GM18868 (cell line): ENCODE measurements around the gene GLIS1.

Source experiments
- ATAC-seq: cut with Tn5 transposase; IDR thresholded peaks from one replicate; pipeline ENCODE4 v1.9.1; 2021; ENCODE audit warnings: mild to moderate bottlenecking, moderate library complexity; ENCODE audit not compliant: unreplicated experiment

GLIS1 gene

DNA sequence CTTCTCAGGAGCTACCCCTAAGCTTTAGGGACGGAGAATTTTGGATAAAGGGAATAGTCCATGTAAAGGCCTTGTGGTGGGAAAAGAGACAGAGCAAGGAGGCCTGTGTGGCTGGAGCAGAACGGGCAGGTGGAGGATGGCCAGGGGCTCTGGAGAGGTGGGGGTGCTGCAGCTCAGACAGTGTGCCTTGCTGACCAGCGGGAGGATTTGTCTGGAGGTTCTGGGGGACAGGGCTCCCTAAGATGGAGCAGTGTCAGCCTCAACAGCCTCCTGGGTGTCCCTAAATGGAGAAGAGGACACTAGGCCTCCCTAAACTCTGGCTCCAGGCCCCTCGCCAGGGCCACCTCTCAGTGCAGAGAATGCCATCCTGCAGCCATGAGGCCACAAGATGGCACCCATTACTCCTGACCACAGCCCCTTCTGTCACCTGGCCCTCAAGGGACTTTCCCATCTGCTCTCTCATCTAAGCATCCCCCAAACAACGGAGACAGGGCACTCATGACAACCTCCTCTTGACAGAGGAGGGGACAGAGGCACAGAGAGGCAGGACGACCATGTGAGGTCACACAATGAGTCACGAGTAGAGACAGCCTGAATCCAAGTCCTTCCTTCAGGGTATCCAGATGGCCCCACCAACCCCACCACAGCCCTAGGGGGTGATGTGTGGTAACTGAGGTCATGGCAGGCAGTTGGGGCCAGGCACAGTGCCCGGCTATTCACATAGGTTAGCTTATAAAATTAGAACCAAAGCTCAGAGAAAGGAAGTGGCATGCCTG is 185.0 kb downstream of the GLIS1 start:
- ATAC-seq: no peak

DNA sequence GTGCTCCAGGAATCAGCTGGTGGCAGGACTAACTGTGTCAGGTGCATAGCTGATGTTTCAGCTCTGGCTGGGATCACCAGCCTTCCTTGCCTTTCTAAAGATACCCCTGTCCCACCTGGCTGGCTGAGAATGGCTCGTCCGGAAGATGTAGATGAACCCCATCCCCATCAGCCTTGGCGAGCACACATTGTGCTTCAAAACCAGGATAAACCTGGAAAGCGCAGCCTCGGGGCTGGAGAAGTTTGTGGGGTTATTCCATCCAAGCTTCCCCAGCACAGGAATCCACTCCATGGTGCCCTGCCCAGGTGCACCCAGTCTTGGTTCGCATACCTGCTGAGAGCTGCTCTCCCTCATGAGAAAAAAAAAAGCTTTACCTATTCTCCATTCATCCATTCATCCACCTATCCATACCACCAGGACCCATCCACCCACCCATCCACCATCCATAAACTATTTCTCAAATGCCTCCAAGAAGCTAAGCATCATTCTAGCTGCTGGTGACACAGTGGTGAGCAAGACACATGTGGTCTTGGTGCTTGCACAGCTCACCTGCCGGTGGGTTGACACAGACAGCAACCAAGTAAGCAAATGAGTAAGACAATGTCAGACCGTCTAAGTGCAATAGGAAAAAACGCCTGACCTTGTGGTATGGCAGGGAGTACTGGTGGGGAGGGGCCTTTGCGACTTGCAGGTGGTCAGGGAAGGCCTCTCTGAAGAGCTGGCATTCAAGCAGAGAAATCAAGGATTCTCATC is 185.8 kb downstream of the GLIS1 start:
- no peak for ATAC-seq

DNA sequence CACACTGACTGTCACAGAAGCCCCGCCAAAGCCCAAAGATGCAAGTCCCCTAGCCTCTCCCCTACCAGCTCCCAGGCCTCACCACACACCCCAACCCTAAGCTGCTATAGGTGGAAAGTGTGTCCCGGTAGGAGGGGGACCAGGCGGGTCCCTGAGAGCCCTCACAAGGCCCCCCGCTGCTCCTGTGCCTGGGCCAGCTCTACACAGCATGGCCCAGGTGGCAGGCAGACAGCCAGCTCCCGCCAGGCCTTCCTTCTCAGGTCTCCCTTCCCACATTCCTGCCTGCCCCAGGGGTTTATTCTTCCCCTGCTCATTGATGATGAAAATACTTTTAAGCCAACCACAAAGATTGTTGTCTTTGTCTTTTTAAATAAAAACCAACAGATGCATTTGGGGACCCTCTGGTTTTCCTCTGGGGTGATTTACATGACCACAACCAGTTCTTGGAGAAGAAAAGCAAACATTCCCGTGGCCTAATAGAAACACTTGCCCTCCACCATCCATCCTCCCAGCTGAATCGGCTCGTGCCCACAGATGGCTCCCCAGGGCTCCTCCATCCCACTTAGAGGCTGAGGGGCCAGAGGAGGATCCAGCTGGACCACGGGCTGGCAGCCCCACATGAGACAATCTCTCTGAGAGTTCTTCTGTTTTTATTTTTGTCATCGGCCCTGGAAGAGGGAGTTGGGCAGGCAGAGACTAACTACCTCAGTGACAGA is 186.7 kb downstream of the GLIS1 start:
- no peak for ATAC-seq

DNA sequence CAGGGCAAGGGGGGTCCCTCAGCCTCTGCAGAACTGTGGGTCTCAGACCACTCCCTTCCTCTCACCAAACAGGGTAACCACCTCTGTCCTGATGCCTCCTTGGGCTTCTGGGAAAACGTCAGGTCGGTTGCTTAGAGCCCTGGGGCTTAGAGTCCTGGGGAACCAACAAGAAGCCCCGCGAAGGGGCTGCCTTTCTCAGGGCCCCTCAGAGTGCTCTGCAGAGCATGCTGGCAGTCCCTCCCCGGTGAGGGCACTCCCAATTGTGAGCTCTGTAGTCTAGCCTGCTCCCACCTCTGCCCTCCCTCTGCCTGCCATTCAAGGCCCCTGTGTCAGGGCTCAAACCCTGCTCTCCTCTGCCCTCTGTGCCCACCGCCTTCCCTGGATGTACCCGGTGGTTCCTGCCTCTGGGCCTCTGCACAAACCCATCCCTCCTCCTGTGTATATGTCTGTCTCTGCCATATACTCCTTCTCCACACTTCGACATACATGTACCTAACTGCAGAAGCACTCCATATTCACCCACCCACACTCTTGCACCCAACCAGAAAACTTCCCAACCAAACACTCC is 187.5 kb downstream of the GLIS1 start:
- no peak for ATAC-seq

DNA sequence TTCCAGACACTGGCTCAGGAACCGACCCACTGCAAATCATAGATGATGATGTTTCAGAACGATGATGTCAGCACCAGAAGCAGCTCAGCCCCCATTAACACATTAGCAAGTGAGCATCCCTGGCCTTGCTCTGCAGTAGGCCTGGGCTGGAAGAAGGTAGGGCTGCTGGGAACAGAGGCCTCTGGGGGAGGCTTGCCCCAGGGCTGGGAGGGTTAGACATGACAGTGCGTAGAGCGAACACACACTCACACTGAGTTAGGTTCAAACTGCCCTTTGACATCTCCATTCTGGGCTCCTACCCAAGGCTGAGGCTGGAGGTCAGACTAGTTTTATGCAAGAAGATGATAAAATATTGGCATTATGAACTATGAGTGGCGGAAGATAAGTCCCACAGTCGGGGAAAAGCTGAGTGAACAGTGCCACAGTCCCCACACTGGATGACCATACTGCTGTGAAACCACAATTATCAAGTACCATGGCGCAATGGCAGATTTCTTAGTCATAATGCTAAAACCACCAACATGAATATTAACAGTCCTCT is 188.7 kb downstream of the GLIS1 start:
- ATAC-seq: no peak

DNA sequence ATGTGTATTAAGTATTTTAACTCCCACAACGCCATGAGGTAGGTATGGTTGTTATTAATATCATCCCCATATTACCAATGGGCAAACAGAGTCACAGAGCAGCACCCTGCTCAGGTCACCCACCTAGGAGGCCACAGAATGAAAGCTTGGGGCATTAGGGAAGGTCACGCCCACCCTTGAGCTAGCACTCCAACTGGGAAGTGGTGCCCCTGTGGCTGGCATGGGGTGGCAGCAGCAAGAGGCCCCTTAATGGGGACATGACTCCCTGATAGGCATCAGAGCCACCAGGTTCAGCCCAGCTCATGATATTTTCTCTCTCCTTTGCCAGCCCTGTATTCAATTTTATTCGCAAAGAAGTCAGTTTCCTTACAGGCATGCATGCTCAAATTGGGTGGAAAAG is 189.2 kb downstream of the GLIS1 start:
- ATAC-seq: no peak

DNA sequence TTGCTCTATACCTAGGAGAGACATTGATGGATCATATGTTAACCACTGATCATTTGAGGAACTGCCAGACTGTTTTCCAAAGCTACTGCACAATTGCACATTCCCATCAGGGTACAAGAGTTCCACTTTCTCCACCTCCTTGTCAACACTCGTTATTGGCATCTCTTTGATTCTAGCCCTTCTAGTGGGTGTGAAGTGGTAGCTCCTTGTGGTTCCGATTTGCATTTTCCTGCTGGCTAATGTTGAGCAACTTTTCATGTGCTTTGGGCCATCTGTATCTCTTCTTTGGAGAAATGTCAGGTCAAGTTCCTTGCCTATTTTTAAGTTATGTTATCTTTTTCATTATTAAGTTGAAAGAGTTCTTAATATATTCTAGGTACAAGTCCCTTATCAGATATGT is 189.7 kb downstream of the GLIS1 start:
- no peak for ATAC-seq

DNA sequence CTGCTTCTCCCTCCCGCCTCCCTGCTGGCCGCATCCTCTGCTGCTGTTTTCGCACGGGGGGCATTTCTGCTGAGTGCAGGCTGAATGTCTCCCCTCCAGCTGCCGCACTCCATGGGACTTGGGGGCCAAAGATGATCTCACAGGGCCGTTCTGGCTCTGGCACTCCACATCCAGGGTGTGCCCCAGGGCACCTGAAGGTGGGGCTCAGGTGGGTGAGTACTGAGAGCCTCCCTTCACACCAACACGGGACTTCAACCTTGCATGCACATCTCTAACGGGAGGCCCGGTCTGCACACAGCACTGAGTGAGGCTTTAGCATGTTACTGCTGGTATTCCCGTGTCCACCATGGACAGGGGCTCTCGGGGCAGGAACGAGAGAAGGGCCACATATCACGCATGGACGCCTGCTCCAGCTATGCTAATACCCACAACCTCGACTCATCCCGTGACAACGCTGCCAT is 190.9 kb downstream of the GLIS1 start:
- no peak for ATAC-seq

DNA sequence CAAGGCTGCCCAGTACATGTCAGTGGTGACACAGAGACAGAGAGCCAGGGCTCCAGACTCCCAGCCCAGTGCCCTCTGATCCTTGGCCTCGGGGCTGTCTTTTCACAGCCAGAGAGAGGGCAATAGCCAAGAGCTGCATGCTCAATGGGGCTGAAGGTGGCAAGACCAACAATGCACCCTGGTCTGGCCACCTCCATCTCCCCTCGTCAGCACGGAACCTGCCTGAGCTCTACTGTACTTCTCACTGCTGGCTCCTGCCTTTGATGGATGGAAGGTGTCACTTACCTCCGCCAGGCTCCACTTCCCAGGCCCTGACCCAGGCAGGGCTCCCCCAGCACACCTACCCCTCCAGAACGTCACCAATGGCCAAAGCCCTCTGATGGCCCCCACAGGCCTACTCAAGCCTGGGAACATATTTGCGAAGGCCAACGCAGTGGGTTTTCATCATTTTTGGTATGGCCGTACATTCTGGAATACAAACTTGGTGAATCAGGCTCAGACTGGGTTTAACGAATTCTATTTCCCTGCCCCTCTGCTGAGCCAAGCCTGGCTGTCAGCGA is 191.7 kb downstream of the GLIS1 start:
- no peak for ATAC-seq

DNA sequence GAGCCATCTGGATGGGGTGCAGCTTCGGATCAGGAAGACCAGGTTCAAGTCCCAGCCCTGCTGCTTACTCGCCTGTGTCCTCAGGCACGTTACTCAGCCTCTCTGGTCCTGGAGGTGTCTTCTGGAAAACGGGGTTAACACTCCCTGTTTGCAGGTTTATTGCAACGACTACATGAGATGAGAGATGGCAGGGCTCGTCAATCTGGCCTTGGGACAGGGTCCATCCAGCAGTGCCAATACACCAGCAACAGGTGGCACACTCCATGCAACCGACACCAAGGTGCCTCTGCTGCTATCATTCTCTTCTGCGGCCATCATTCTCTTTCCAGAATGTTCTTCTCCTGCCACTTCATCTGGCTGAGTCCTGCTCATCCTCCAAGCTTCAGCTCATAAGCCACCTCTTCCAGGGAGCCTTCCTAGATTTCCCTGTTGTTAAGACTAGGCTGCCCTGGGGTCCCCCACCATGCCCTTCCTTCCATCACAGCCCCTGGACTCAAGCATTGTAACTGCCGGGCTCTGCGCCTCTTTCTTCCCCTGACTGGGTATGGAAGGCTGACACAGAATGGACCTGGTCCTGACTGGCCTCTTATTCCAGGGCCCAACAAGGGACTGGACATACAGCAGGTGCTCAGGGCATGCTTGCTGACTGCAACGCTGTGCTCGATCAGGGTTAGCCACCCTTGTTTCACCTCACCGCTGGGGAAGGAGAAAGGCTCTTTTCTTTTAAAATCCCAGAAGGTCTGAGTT is 192.4 kb downstream of the GLIS1 start:
- ATAC-seq: no peak

DNA sequence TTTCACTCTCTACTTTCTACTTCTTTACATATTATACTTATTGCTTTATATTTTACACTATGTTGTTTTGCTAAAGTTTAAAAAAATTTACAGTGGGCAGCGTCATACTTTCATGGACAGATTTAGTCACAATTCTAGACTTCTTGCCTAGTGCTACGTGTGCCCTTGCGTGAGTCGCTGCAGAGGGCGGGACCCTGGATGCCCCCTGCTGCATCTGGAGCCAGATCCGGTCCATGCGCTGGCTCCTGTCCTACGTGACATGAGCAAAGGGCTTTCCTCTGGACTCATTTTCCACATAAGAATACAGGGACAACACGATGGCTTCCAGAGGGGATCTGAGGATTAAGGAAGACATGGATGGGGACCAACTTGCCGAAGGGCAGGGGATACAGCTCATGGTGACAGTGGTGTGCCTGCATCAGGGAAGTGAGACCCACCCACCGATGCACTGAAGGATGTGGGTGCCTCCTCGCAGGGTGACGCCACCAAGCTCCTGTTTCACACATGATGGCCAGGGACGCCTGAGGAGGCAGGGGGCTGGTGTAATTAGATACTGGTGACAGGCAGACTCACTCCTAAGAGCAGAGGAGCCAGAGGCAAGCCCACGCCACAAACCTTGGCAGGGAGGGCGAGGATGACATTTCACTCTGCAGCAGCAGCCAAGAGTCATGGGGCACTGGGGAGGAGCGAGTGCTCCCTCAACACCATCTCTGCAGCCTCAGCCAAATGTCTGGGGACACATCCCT is 193.1 kb downstream of the GLIS1 start:
- ATAC-seq: no peak

DNA sequence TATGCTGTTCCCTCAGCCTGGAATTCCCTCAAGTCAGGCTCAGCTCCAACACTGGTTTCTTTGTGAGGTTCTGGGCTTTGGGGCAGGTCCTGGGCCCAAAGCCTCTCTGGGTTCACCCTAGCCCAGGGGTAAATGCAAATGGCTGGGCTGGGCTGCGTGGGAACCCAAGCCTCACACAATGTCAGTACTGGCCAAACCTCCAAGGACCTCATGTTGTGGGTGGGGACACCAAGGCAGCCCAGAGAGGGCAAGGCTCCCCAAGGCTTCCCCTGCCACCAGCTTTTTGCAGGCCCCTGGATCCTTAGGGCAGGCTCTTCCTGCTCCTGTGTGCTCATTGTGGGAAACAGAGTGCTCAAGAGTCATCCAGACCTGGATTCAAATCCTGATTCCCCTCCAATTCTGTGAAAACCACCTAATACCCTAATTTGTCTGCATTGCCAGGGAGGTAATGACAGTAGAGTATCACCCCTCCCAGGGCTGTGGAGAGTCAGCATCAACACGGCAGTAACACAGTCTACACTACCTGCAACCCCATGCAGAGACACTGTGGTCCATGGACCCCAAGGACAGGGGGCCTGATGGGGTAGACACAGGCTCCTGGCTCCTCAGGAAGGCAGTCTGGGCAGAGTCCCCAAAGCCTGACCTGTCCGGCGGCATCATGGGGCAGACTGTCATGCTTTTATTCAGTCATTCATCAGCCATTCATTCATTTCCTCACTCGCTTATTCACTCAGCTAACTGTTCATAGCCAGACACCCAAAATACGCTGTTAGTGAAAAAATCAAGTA is 194.0 kb downstream of the GLIS1 start:
- no peak for ATAC-seq

DNA sequence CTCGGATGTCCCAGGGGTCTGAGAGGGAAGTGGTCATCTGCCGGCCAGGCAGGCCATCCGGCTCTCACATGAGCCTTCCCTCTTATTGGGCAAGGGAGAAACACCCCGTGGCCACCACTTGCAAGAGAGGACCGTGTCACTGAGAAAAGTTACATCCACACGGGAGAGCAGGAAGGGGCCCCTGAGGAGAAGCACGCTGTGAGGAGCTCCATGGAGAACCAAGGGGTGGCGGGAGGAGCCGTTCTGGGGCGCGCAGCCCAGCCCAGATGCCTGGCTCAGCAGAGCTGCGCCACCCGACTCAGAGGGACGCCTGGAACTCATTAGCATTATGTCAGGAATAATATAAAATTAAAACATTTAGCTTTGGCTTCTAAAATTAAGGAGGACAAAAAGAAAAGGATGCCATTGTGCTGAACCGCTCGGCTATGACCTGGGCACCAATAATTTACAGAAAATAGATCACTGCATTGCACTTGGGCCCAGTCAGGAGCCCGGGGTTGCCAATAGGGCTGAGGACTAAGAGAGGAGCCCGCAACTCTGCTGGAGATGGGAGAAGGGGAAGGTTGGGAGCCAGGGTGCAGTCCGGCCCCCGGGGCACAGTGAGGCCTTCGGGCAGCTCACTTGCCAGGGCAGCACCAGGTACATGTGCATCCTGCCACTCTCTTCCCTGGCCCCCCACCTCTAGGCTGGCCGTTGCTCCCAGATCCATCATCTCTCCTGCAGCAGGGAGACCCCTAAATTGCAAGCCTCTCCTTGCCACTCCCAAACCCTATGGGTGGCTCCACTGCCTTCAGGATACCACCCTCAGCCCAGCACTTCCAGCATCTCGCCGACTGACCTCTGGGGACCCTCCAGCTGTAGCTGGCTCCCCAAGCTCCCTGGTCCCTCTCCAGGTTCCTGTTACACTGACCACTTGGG is 194.9 kb downstream of the GLIS1 start:
- no peak for ATAC-seq

DNA sequence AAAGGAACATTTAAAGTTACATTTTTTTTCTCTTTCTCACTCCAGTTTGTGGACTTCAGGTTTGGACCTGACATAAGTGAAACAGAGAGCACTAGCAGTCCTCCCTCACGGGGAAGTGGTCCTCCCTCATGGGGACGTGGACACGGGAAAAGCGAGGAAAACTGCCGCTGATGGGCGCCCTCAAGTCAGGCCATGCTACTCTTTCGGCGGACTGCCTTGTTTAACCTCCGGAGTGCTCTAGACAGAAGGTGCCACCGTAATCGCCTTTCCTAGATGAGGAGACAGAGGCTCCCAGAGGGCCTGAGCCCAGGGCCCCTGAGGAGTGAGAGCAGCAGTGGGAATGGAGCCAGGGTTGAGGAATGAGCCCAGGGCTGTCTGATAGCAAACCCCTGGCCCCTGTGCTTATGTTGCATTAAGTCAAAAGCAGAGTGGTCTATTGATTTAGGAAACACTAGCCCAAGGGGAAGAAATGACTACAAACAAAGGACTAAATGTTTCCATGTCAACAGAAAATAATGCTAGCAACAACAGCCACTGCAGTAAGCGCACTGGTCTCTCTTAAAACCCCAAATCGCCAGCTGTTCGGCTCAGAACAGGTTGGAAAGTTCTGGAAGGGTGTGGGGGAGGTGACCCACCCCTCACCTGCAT is 195.7 kb downstream of the GLIS1 start:
- ATAC-seq: no peak

DNA sequence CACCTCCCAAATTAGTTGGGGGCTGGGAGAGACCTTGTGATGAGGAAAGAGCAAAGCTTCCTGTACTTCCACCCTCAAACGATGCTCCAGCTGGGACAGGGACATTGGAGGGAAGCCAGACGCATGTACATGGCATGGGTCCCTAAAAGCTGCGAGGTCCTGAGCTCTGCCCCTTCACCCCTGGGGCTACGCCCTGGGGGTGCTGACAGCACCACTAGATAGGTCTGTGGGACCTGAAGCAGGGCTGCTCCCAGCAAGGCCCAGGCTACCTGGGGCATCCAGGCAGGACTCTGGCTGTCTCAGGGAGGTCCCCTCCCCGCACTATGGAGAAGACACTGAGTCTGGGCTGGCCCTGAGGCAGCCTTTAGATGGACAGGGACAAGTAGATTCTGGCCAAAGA is 196.4 kb downstream of the GLIS1 start:
- ATAC-seq: no peak

DNA sequence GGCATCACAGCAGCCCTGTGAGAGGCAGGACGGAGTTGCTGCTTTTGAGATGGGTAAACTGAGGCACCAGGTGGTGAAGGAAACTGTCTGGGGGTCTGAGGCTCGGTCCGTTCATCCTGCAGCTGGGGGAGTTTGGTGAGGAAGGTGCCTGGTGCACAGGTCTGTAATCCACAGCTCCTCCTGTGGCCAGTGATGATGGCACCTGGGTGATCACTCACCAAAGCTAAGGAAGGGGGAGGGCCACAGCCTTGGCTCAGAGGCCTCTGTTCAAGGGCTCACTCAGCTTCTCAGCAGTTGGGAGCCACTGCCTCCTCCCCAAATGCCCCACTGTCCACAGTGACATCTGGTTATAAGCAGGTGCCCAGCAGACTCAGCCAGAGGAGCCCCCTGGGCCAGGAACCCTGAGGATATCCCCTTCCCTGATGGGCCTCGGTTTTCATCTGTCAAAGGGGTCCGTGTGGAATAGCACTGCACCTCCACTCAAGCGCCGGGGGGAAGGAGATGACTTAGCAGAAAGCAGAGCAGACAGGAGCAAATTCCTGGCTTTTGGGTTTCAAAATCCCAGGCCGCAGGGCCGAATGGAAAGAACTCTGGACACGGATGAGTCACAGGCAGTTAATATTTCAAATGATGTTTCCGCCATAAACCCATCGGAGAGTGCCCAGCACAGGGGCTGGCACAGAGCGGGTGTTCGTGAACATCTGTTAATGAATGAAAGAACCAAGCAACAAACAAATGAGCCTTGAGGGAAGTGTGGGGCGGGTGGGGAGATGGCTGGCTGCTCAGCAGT is 197.0 kb downstream of the GLIS1 start:
- ATAC-seq: no peak
